Breast epithelium (tissue), 4 donors: ENCODE results near the gene MACROD2. TPM values are rescaled to one million over a fixed set of nuclear protein-coding genes. Genes with fewer than 3 reads are reported as not detected.

ENCODE experiments used
- DNase-seq, 2 donors: peaks; one replicate each; pipeline ENCODE4 v3.0.0-alpha.2; 2019; ENCODE audit warnings: low spot score in 2 of 2
- H3K27ac ChIP-seq, 2 donors: fragments of 200-600 bp; sonication (generic) in 1 of 2; one replicate each; pipeline ENCODE4 v1.5.1; 2016 to 2019; ENCODE audit warnings: mild to moderate bottlenecking in 1 of 2
- H3K27me3 ChIP-seq, 2 donors: fragments of 200-600 bp; sonication (generic) in 1 of 2; one replicate each; pipeline versions ENCODE4 v1.5.1 to v1.6.0; 2017 to 2019; ENCODE audit warnings: control low read depth in 1 of 2, mild to moderate bottlenecking in 1 of 2
- H3K36me3 ChIP-seq: fragments of 200-600 bp; one replicate; pipeline ENCODE4 v1.5.1; 2019
- H3K4me1 ChIP-seq, 2 donors: fragments of 200-600 bp; sonication (generic); one replicate each; pipeline ENCODE4 v1.5.1; 2016 to 2019; ENCODE audit warnings: control low read depth in 1 of 2
- H3K4me3 ChIP-seq, 3 donors: fragments of 200-600 bp; sonication (generic); 1 replicate in 2 of 3; 2 replicates in 1 of 3; pipeline ENCODE4 v1.5.1; 2016 to 2019; ENCODE audit warnings: mild to moderate bottlenecking in 3 of 3, moderate library complexity in 2 of 3
- H3K9me3 ChIP-seq, 2 donors: fragments of 200-600 bp; sonication (generic) in 1 of 2; one replicate each; pipeline ENCODE4 v1.5.1; 2016 to 2019; ENCODE audit warnings: control low read depth in 1 of 2
- CTCF ChIP-seq, 3 donors: fragments of 450-650 bp; IDR thresholded peaks; one replicate each; pipeline ENCODE4 v1.5.1; 2016 to 2017; ENCODE audit warnings: antibody characterized with exemption in 3 of 3, mild to moderate bottlenecking in 3 of 3, moderate library complexity in 3 of 3
- POLR2A ChIP-seq: fragments of 450-650 bp; IDR thresholded peaks from one replicate; pipeline ENCODE4 v1.6.1; 2016; ENCODE audit warnings: antibody characterized with exemption, mild to moderate bottlenecking, moderate library complexity
- POLR2AphosphoS5 ChIP-seq, 3 donors: sonication (generic); formaldehyde crosslinking; IDR thresholded peaks; one replicate each; pipeline ENCODE4 v1.6.1; 2017; ENCODE audit warnings: antibody characterized with exemption in 3 of 3
- intact Hi-C: fragments of 100-400 bp; cut with DNase I; formaldehyde crosslinking; loops from one replicate; pipeline ENCODE4 v1.15.1; 2023; ENCODE audit warnings: low total_unique reads
- total RNA-seq, 3 donors: library from RNA; depleted of rRNA; stranded (reverse); fragments of >200 nt; gene quantifications; one replicate each; pipeline ENCODE4 v1.1.0, GENCODE V29; 2016

MACROD2 gene
- total RNA-seq, 3 donors from 2014 or later: 6.7 to 26.8 (median 8.8) TPM

GRCh38 chr20:15925376-15925775 lies 1930.1 kb downstream of the MACROD2 start:
- no peak for TF ChIP-seq POLR2AphosphoS5 (IDR thresholded peaks at IDR 0.05)
- no peak for TF ChIP-seq CTCF (IDR thresholded peaks at IDR 0.05)
- TF ChIP-seq POLR2A: no peak
- Histone ChIP-seq H3K36me3 (no peaks in the 10 kb centered on the region), H3K27ac (no peak overlapping the region), H3K4me3 (no peak overlapping the region), H3K9me3 (no peaks in the 10 kb centered on the region), H3K27me3 (no peaks in the 10 kb centered on the region), H3K4me1 (no peaks in the 10 kb centered on the region)
- intact Hi-C loops: no loop called here
- no peak for DNase-seq

- no peaks in the 10 kb centered on the region for H3K27me3 ChIP-seq
- TF ChIP-seq POLR2AphosphoS5 (IDR thresholded peaks at IDR 0.05) (no peak), CTCF (IDR thresholded peaks at IDR 0.05) (no peak), POLR2A (no peak)
- no peaks in the 10 kb centered on the region for H3K9me3 ChIP-seq
- H3K4me3 ChIP-seq: no peak overlapping the region
- no peaks in the 10 kb centered on the region for H3K36me3 ChIP-seq
- no peak for DNase-seq
- H3K4me1 ChIP-seq: no peaks in the 10 kb centered on the region
- H3K27ac ChIP-seq: no peak overlapping the region
- intact Hi-C loops: no loop called here
These were observed 1932.8 kb downstream of the MACROD2 start for GRCh38 chr20:15927893-15928650.

GRCh38 chr20:15928946-15929345 lies 1933.6 kb downstream of the MACROD2 start:
- no peaks in the 10 kb centered on the region for H3K27me3 ChIP-seq
- intact Hi-C loops: no loop called here
- H3K36me3 ChIP-seq: no peaks in the 10 kb centered on the region
- no peaks in the 10 kb centered on the region for H3K4me1 ChIP-seq
- no peaks in the 10 kb centered on the region for H3K9me3 ChIP-seq
- no peak overlapping the region for H3K27ac ChIP-seq
- TF ChIP-seq POLR2AphosphoS5 (IDR thresholded peaks at IDR 0.05) (no peak), CTCF (IDR thresholded peaks at IDR 0.05) (no peak), POLR2A (no peak)
- DNase-seq: no peak
- H3K4me3 ChIP-seq: no peak overlapping the region

GRCh38 chr20:15930311-15931305 lies 1935.3 kb downstream of the MACROD2 start:
- no peak overlapping the region for H3K27ac ChIP-seq
- H3K9me3 ChIP-seq: no peaks in the 10 kb centered on the region
- no peaks in the 10 kb centered on the region for H3K4me1 ChIP-seq
- no peak overlapping the region for H3K4me3 ChIP-seq
- DNase-seq: peak in 1 of 2 donors; percentile 48
- intact Hi-C loops: no loop called here
- TF ChIP-seq CTCF (IDR thresholded peaks at IDR 0.05): peak in 2 of 3 donors; percentile 35 to 39
- TF ChIP-seq POLR2A: no peak
- TF ChIP-seq POLR2AphosphoS5 (IDR thresholded peaks at IDR 0.05): no peak
- no peaks in the 10 kb centered on the region for H3K36me3 ChIP-seq
- no peaks in the 10 kb centered on the region for H3K27me3 ChIP-seq

- Histone ChIP-seq H3K36me3 (no peaks in the 10 kb centered on the region), H3K4me3 (no peak overlapping the region), H3K27ac (no peak overlapping the region), H3K9me3 (no peaks in the 10 kb centered on the region), H3K4me1 (no peaks in the 10 kb centered on the region), H3K27me3 (no peaks in the 10 kb centered on the region)
- TF ChIP-seq POLR2AphosphoS5 (IDR thresholded peaks at IDR 0.05) (no peak), CTCF (IDR thresholded peaks at IDR 0.05) (no peak)
- no peak for DNase-seq
- intact Hi-C loops: no loop called here
These were observed 1936.6 kb downstream of the MACROD2 start for GRCh38 chr20:15931897-15932296.
